Adrenal gland (tissue), 5 donors: ENCODE data around the gene EIF4G3.

Experiments used
- CTCF ChIP-seq, 6 experiments: fragments of 450-650 bp in 4 of 6; fragments of 200-600 bp in 2 of 6; sonication (generic) in 1 of 6; IDR thresholded peaks; 1 replicate in 5 of 6; 2 replicates in 1 of 6; pipeline versions ENCODE4 v1.5.1 to v1.8.0; 2016 to 2021; ENCODE audit warnings: antibody characterized with exemption in 6 of 6, mild to moderate bottlenecking in 2 of 6, moderate library complexity in 1 of 6
- POLR2A ChIP-seq, 2 donors: fragments of 450-650 bp; IDR thresholded peaks; one replicate each; pipeline ENCODE4 v1.6.1; 2017; ENCODE audit warnings: antibody characterized with exemption in 2 of 2, mild to moderate bottlenecking in 2 of 2, moderate library complexity in 1 of 2
- donor health status: DM: no; HTN: no; CAD: no.

GRCh38 chr1:21021311-21021710, 155.4 kb downstream of the EIF4G3 start:
- TF ChIP-seq CTCF (IDR thresholded peaks at IDR 0.05) (no peak), POLR2A (IDR thresholded peaks at IDR 0.05) (no peak)
